HEK293 (cell line): ENCODE results near the gene GALNT4.

Experiments
- CTCF ChIA-PET: fragments of 350-600 bp; formaldehyde crosslinking; extraction: SDS; loops from one replicate; lab custom pipeline; 2021; ENCODE audit warnings: antibody characterized with exemption; lab: Yijun Ruan, JAX
- POLR2A ChIA-PET: fragments of 300-600 bp; formaldehyde crosslinking; extraction: SDS; loops from one replicate; lab custom pipeline; 2020; ENCODE audit warnings: antibody characterized with exemption, inconsistent platforms; lab: Yijun Ruan, JAX
- H3K27ac ChIP-seq: fragments of 200-500 bp; sonication (Bioruptor generic); 2 replicates; pipeline ENCODE4 v1.5.1; 2014; ENCODE audit warnings: low read depth, low read length, control low read depth, inconsistent platforms; ENCODE audit errors: extremely low read depth
- H3K36me3 ChIP-seq, 2 experiments: fragments of 200-500 bp in 1 of 2; sonication (Bioruptor generic) in 1 of 2; 1 replicate in 1 of 2; 2 replicates in 1 of 2; pipeline ENCODE4 v1.5.1; 2014 to 2017; ENCODE audit warnings: inconsistent platforms in 2 of 2, low read length in 2 of 2; ENCODE audit not compliant: control insufficient read depth in 2 of 2, insufficient read depth in 1 of 2
- H3K4me1 ChIP-seq: fragments of 200-500 bp; sonication (Bioruptor generic); 2 replicates; pipeline ENCODE4 v1.5.1; 2014; ENCODE audit warnings: mild to moderate bottlenecking, low read length, inconsistent platforms; ENCODE audit not compliant: control insufficient read depth, insufficient read depth
- H3K4me3 ChIP-seq: 2 replicates; pipeline ENCODE4 v1.5.1; 2011; ENCODE audit warnings: low read depth, mild to moderate bottlenecking, control low read depth, low read length, moderate library complexity
- H3K9me3 ChIP-seq: fragments of 200-500 bp; sonication (Bioruptor generic); 2 replicates; pipeline ENCODE4 v1.5.1; 2014; ENCODE audit warnings: low read depth, low read length, inconsistent platforms; ENCODE audit not compliant: control insufficient read depth, insufficient read depth
- CTCF ChIP-seq: fragments of 450-650 bp; formaldehyde crosslinking; IDR thresholded peaks from 2 replicates; pipeline ENCODE4 v1.5.1; 2016; ENCODE audit warnings: missing biosample characterization, missing genetic modification characterization
- GLIS1 ChIP-seq: fragments of 450-650 bp; formaldehyde crosslinking; IDR thresholded peaks from 2 replicates; pipeline ENCODE4 v1.5.1; 2016; ENCODE audit warnings: missing biosample characterization, missing genetic modification characterization
- HIC1 ChIP-seq: fragments of 450-650 bp; formaldehyde crosslinking; IDR thresholded peaks from 2 replicates; pipeline ENCODE4 v1.5.1; 2016; ENCODE audit warnings: missing biosample characterization, missing genetic modification characterization
- KLF17 ChIP-seq: fragments of 450-650 bp; formaldehyde crosslinking; IDR thresholded peaks from 2 replicates; pipeline ENCODE4 v1.5.1; 2016; ENCODE audit warnings: missing biosample characterization, missing genetic modification characterization
- KLF7 ChIP-seq: fragments of 450-650 bp; formaldehyde crosslinking; IDR thresholded peaks from 2 replicates; pipeline ENCODE4 v1.5.1; 2016; ENCODE audit warnings: missing biosample characterization, missing genetic modification characterization, borderline replicate concordance
- KLF9 ChIP-seq: fragments of 450-650 bp; formaldehyde crosslinking; IDR thresholded peaks from 2 replicates; pipeline ENCODE4 v1.5.1; 2016; ENCODE audit warnings: missing biosample characterization, missing genetic modification characterization, low read depth
- PATZ1 ChIP-seq: fragments of 450-650 bp; formaldehyde crosslinking; IDR thresholded peaks from 2 replicates; pipeline ENCODE4 v1.5.1; 2016; ENCODE audit warnings: missing biosample characterization, missing genetic modification characterization
- PRDM1 ChIP-seq: fragments of 450-650 bp; formaldehyde crosslinking; IDR thresholded peaks from 2 replicates; pipeline ENCODE4; 2016; ENCODE audit warnings: missing biosample characterization, missing genetic modification characterization
- SP2 ChIP-seq: fragments of 450-650 bp; formaldehyde crosslinking; IDR thresholded peaks from 2 replicates; pipeline ENCODE4 v1.5.1; 2016; ENCODE audit warnings: missing biosample characterization, missing genetic modification characterization
- TCF7L2 ChIP-seq: IDR thresholded peaks from 2 replicates; pipeline ENCODE4 v1.6.1; 2011; ENCODE audit warnings: low read depth, mild to moderate bottlenecking, inconsistent platforms, low read length, moderate library complexity, borderline replicate concordance
- ZBTB11 ChIP-seq: fragments of 450-650 bp; formaldehyde crosslinking; conservative IDR thresholded peaks from 2 replicates; pipeline ENCODE4 v1.5.1; 2016; ENCODE audit warnings: low read depth, missing biosample characterization, missing genetic modification characterization
- ZBTB20 ChIP-seq: fragments of 450-650 bp; formaldehyde crosslinking; IDR thresholded peaks from 2 replicates; pipeline ENCODE4 v1.5.1; 2016; ENCODE audit warnings: missing biosample characterization, missing genetic modification characterization
- ZEB2 ChIP-seq: fragments of 450-650 bp; formaldehyde crosslinking; IDR thresholded peaks from 2 replicates; pipeline ENCODE4 v1.5.1; 2016; ENCODE audit warnings: missing biosample characterization, missing genetic modification characterization
- ZNF2 ChIP-seq: fragments of 450-650 bp; formaldehyde crosslinking; IDR thresholded peaks from 2 replicates; pipeline ENCODE4 v1.5.1; 2016; ENCODE audit warnings: missing biosample characterization, missing genetic modification characterization
- ZNF239 ChIP-seq: fragments of 450-650 bp; formaldehyde crosslinking; IDR thresholded peaks from 2 replicates; pipeline ENCODE4 v1.5.1; 2016; ENCODE audit warnings: missing biosample characterization, missing genetic modification characterization
- ZNF335 ChIP-seq: fragments of 450-650 bp; formaldehyde crosslinking; conservative IDR thresholded peaks from 2 replicates; pipeline ENCODE4 v1.5.1; 2016; ENCODE audit warnings: missing biosample characterization, missing genetic modification characterization
- ZNF394 ChIP-seq: fragments of 450-650 bp; formaldehyde crosslinking; IDR thresholded peaks from 2 replicates; pipeline ENCODE4 v1.5.1; 2016; ENCODE audit warnings: missing biosample characterization, missing genetic modification characterization, mild to moderate bottlenecking, moderate library complexity, borderline replicate concordance
- ZNF449 ChIP-seq: fragments of 450-650 bp; formaldehyde crosslinking; IDR thresholded peaks from 2 replicates; pipeline ENCODE4 v1.5.1; 2017; ENCODE audit warnings: missing biosample characterization, mild to moderate bottlenecking, missing genetic modification characterization, moderate library complexity
- ZNF549 ChIP-seq: fragments of 450-650 bp; IDR thresholded peaks from 2 replicates; pipeline ENCODE4 v1.5.1; 2018; ENCODE audit warnings: missing biosample characterization, missing genetic modification characterization, mild to moderate bottlenecking, inconsistent platforms, moderate library complexity
- ZNF660 ChIP-seq: fragments of 450-650 bp; IDR thresholded peaks from 2 replicates; pipeline ENCODE4 v1.5.1; 2018; ENCODE audit warnings: missing biosample characterization, mild to moderate bottlenecking, missing genetic modification characterization
- ZNF692 ChIP-seq: fragments of 450-650 bp; formaldehyde crosslinking; IDR thresholded peaks from 2 replicates; pipeline ENCODE4 v1.5.1; 2016; ENCODE audit warnings: missing biosample characterization, missing genetic modification characterization
- ZXDB ChIP-seq: fragments of 450-650 bp; formaldehyde crosslinking; IDR thresholded peaks from 2 replicates; pipeline ENCODE4 v1.5.1; 2016; ENCODE audit warnings: missing biosample characterization, missing genetic modification characterization

Gene GALNT4

GRCh38 chr12:89524541-89525304 lies at the start of gene GALNT4:
GALNT4 (minus strand) TSS chr12:89524796; CDS start chr12:89524549, 247 bp downstream.
- H3K4me1 ChIP-seq = no peaks in the 10 kb centered on the region
- ChIA-PET POLR2A (interaction anchor here (0.6 to 1.9 kb wide), 5 partner anchors 170 to 1588 kb away, joined by 3 to 4 read pairs (median 4); no protein-coding TSS in a partner anchor), CTCF (interaction anchor here (0.6 to 4.7 kb wide), 20 partner anchors 9 to 1840 kb away, joined by 3 to 18 read pairs (median 4); no protein-coding TSS in a partner anchor)
- no peaks in the 10 kb centered on the region for H3K9me3 ChIP-seq
- peak within 1 kb of the TSS; percentile 87 for H3K4me3 ChIP-seq
- H3K27ac ChIP-seq = peak within 1 kb of the TSS; percentile 78
- H3K36me3 ChIP-seq = peaks cover 0 to 25% of the 10 kb centered on the region in 2 experiments; a peak in 1 of 3 replicates
- TF ChIP-seq CTCF (tag by site-specific recombination) (peak; percentile 77), TCF7L2 (no peak), ZNF239 (tag by site-specific recombination) (no peak), ZBTB20 (tag by site-specific recombination) (peak; percentile 3; the same call in 1 of the 2 replicates), ZNF660 (tag by site-specific recombination) (peak; percentile 39; the same call in 1 of the 2 replicates), KLF17 (tag by site-specific recombination) (peak; percentile 68; the same call in 1 of the 2 replicates), ZEB2 (tag by site-specific recombination) (peak; percentile 61), KLF9 (tag by site-specific recombination) (peak; percentile 61), ZBTB11 (tag by site-specific recombination) (peak; percentile 59), ZNF394 (tag by site-specific recombination) (peak; percentile 33; the same call in 1 of the 2 replicates), KLF7 (tag by site-specific recombination) (0 out of 2 replicates have a peak, but pooled peaks have one; percentile 56), PRDM1 (peak; percentile 79), GLIS1 (tag by site-specific recombination) (0 out of 2 replicates have a peak, but pooled peaks have one; percentile 11), ZXDB (tag by site-specific recombination) (0 out of 2 replicates have a peak, but pooled peaks have one; percentile 58), ZNF335 (tag by site-specific recombination) (peak; percentile 98), ZNF449 (tag by site-specific recombination) (peak; percentile 76), ZNF549 (tag by site-specific recombination) (no peak), HIC1 (peak; percentile 9; the same call in 1 of the 2 replicates), ZNF692 (peak; percentile 23; the same call in 1 of the 2 replicates), ZNF2 (tag by site-specific recombination) (peak; percentile 24; the same call in 1 of the 2 replicates), PATZ1 (peak; percentile 93), SP2 (tag by site-specific recombination) (peak; percentile 53)
